ENCODE data around the gene ALG9. TPM values are rescaled to one million over a fixed set of nuclear protein-coding genes. Genes with fewer than 3 reads are reported as not detected.

Gene ALG9
- total RNA-seq, 4 donors from 2014 or later, result 10.3 to 22.5 (median 14.9) TPM

GRCh38 chr11:111814557-111815320, 56.6 kb downstream of the ALG9 start:
- in situ Hi-C loops (cut with MboI; ENCODE audit: low sequenced_read_pairs in 4 of 4) (no loop called here), intact Hi-C loops (cut with DNase I; ENCODE audit: low total_unique reads) (no loop called here)
- H3K4me3 ChIP-seq, result no peak overlapping the region
- ATAC-seq (no peak), DNase-seq (no peak)
- no peak for TF ChIP-seq POLR2A (IDR thresholded peaks at IDR 0.05)
- TF ChIP-seq CTCF (IDR thresholded peaks at IDR 0.05 in 4 of 5, conservative IDR thresholded peaks at IDR 0.05 in 1 of 5), result no peak
- peaks cover 14 to 27% of the 10 kb centered on the region in 2 donors for H3K4me1 ChIP-seq
- peak overlapping the region; percentile 32 to 44 (median 38) for H3K27ac ChIP-seq
- H3K36me3 ChIP-seq, result no peaks in the 10 kb centered on the region
- no peaks in the 10 kb centered on the region for H3K27me3 ChIP-seq
- H3K9me3 ChIP-seq, result no peaks in the 10 kb centered on the region

GRCh38 chr11:111814106-111814505, 57.3 kb downstream of the ALG9 start:
- Histone ChIP-seq H3K27me3 (no peaks in the 10 kb centered on the region), H3K27ac (peak overlapping the region in 3 of 4 donors; percentile 34 to 44 (median 41)), H3K36me3 (peaks cover 0 to 3% of the 10 kb centered on the region in 2 donors), H3K9me3 (no peaks in the 10 kb centered on the region), H3K4me1 (peaks cover 8 to 21% of the 10 kb centered on the region in 2 donors), H3K4me3 (no peak overlapping the region)
- in situ Hi-C loops (cut with MboI; ENCODE audit: low sequenced_read_pairs in 4 of 4), result no loop called here
- DNase-seq (no peak), ATAC-seq (no peak)
- TF ChIP-seq CTCF (IDR thresholded peaks at IDR 0.05 in 4 of 5, conservative IDR thresholded peaks at IDR 0.05 in 1 of 5) (no peak), POLR2A (IDR thresholded peaks at IDR 0.05) (no peak)
- intact Hi-C loops (cut with DNase I; ENCODE audit: low total_unique reads), result no loop called here

GRCh38 chr11:111812211-111812610, 59.2 kb downstream of the ALG9 start:
- no peaks in the 10 kb centered on the region for H3K27me3 ChIP-seq
- in situ Hi-C loops (cut with MboI; ENCODE audit: low sequenced_read_pairs in 4 of 4) (no loop called here), intact Hi-C loops (cut with DNase I; ENCODE audit: low total_unique reads) (no loop called here)
- TF ChIP-seq POLR2A (IDR thresholded peaks at IDR 0.05), result no peak
- no peak for TF ChIP-seq CTCF (IDR thresholded peaks at IDR 0.05 in 4 of 5, conservative IDR thresholded peaks at IDR 0.05 in 1 of 5)
- H3K4me1 ChIP-seq, result peaks cover 0 to 8% of the 10 kb centered on the region in 2 donors
- no peak overlapping the region for H3K27ac ChIP-seq
- H3K9me3 ChIP-seq, result no peaks in the 10 kb centered on the region
- no peak for ATAC-seq
- no peak for DNase-seq
- peaks cover 0 to 10% of the 10 kb centered on the region in 2 donors for H3K36me3 ChIP-seq
- H3K4me3 ChIP-seq, result no peak overlapping the region

- TF ChIP-seq POLR2A (IDR thresholded peaks at IDR 0.05) (no peak), CTCF (IDR thresholded peaks at IDR 0.05 in 4 of 5, conservative IDR thresholded peaks at IDR 0.05 in 1 of 5) (no peak)
- Histone ChIP-seq H3K36me3 (peaks cover 0 to 17% of the 10 kb centered on the region in 2 donors), H3K27ac (no peak overlapping the region), H3K4me3 (no peak overlapping the region), H3K4me1 (peaks cover 0 to 8% of the 10 kb centered on the region in 2 donors), H3K9me3 (no peaks in the 10 kb centered on the region), H3K27me3 (no peaks in the 10 kb centered on the region)
- no peak for ATAC-seq
- no peak for DNase-seq
- intact Hi-C loops (cut with DNase I; ENCODE audit: low total_unique reads), result no loop called here
- in situ Hi-C loops (cut with MboI; ENCODE audit: low sequenced_read_pairs in 4 of 4), result no loop called here
Measured at GRCh38 chr11:111811445-111811844, 59.9 kb downstream of the ALG9 start.
